Measurements from ENCODE around the gene ZNF770.

ZNF770 gene

GRCh38 chr15:34969340-34970097 is 18.6 kb downstream of the ZNF770 start, which contains the start of gene AQR:
TSS of gene AQR (minus strand) at chr15:34969742. CDS start at chr15:34969613, 129 bp downstream.
- H3K4me3 ChIP-seq (ENCODE audit: low read length): peak within 1 kb of the TSS; percentile 86
- peak within 1 kb of the TSS; percentile 89 for H3K9ac ChIP-seq (ENCODE audit: low read length)
- peak within 1 kb of the TSS; percentile 48 for H3K27ac ChIP-seq (ENCODE audit: low read length)
- peak within 1 kb of the TSS; percentile 90 for H2AFZ ChIP-seq (ENCODE audit: low read depth, low read length)
- H3K4me1 ChIP-seq (ENCODE audit: low read length): peaks cover 22% of the 10 kb centered on the region
- H4K20me1 ChIP-seq (ENCODE audit: insufficient read depth, low read length): peaks cover 5% of the 10 kb centered on the region
- H3K36me3 ChIP-seq (replicated peaks; ENCODE audit: low read depth, low read length): peaks cover 7% of the 10 kb centered on the region
- H3K9me3 ChIP-seq (ENCODE audit: insufficient read depth, low read length): no peaks in the 10 kb centered on the region
- H3K27me3 ChIP-seq (ENCODE audit: low read depth, low read length): no peaks in the 10 kb centered on the region
- peak; percentile 72 for TF ChIP-seq CTCF (IDR thresholded peaks at IDR 0.05; ENCODE audit: low read depth, low read length)
- TF ChIP-seq EZH2phosphoT487 (IDR thresholded peaks at IDR 0.05; ENCODE audit: low read depth): no peak
- peaks cover 51% of the 10 kb centered on the region for H3K79me2 ChIP-seq (ENCODE audit: low read length)
- H3K4me2 ChIP-seq (ENCODE audit: low read length): peak within 1 kb of the TSS; percentile 77

- H4K20me1 ChIP-seq (ENCODE audit: insufficient read depth, low read length): peaks cover 5% of the 10 kb centered on the region
- no peak for TF ChIP-seq CTCF (IDR thresholded peaks at IDR 0.05; ENCODE audit: low read depth, low read length)
- no peak for TF ChIP-seq EZH2phosphoT487 (IDR thresholded peaks at IDR 0.05; ENCODE audit: low read depth)
- H3K27ac ChIP-seq (ENCODE audit: low read length): no peak overlapping the region
- peaks cover 20% of the 10 kb centered on the region for H3K4me1 ChIP-seq (ENCODE audit: low read length)
- H3K9ac ChIP-seq (ENCODE audit: low read length): no peak overlapping the region
- peaks cover 22% of the 10 kb centered on the region for H3K36me3 ChIP-seq (replicated peaks; ENCODE audit: low read depth, low read length)
- H2AFZ ChIP-seq (ENCODE audit: low read depth, low read length): no peak overlapping the region
- no peak overlapping the region for H3K4me2 ChIP-seq (ENCODE audit: low read length)
- H3K9me3 ChIP-seq (ENCODE audit: insufficient read depth, low read length): no peaks in the 10 kb centered on the region
- H3K4me3 ChIP-seq (ENCODE audit: low read length): no peak overlapping the region
- peaks cover 65% of the 10 kb centered on the region for H3K79me2 ChIP-seq (ENCODE audit: low read length)
- H3K27me3 ChIP-seq (ENCODE audit: low read depth, low read length): no peaks in the 10 kb centered on the region
Measured at GRCh38 chr15:34964277-34964676, 23.8 kb downstream of the ZNF770 start.

- H3K9ac ChIP-seq (ENCODE audit: low read length): no peak overlapping the region
- H3K36me3 ChIP-seq (replicated peaks; ENCODE audit: low read depth, low read length): peaks cover 20% of the 10 kb centered on the region
- TF ChIP-seq CTCF (IDR thresholded peaks at IDR 0.05; ENCODE audit: low read depth, low read length) (no peak), EZH2phosphoT487 (IDR thresholded peaks at IDR 0.05; ENCODE audit: low read depth) (no peak)
- no peaks in the 10 kb centered on the region for H4K20me1 ChIP-seq (ENCODE audit: insufficient read depth, low read length)
- no peak overlapping the region for H3K4me2 ChIP-seq (ENCODE audit: low read length)
- H3K9me3 ChIP-seq (ENCODE audit: insufficient read depth, low read length): no peaks in the 10 kb centered on the region
- H2AFZ ChIP-seq (ENCODE audit: low read depth, low read length): no peak overlapping the region
- peaks cover 18% of the 10 kb centered on the region for H3K79me2 ChIP-seq (ENCODE audit: low read length)
- no peaks in the 10 kb centered on the region for H3K27me3 ChIP-seq (ENCODE audit: low read depth, low read length)
- no peaks in the 10 kb centered on the region for H3K4me1 ChIP-seq (ENCODE audit: low read length)
- H3K27ac ChIP-seq (ENCODE audit: low read length): no peak overlapping the region
- H3K4me3 ChIP-seq (ENCODE audit: low read length): no peak overlapping the region
Measured at GRCh38 chr15:34953851-34954250, 34.2 kb downstream of the ZNF770 start.

GRCh38 chr15:34952481-34952880 is 35.6 kb downstream of the ZNF770 start:
- Histone ChIP-seq H2AFZ (ENCODE audit: low read depth, low read length) (no peak overlapping the region), H3K9me3 (ENCODE audit: insufficient read depth, low read length) (no peaks in the 10 kb centered on the region), H3K79me2 (ENCODE audit: low read length) (peaks cover 14% of the 10 kb centered on the region; the same call in 1 of the 2 replicates), H3K4me1 (ENCODE audit: low read length) (no peaks in the 10 kb centered on the region), H3K4me2 (ENCODE audit: low read length) (no peak overlapping the region), H3K4me3 (ENCODE audit: low read length) (no peak overlapping the region), H4K20me1 (ENCODE audit: insufficient read depth, low read length) (no peaks in the 10 kb centered on the region), H3K27me3 (ENCODE audit: low read depth, low read length) (no peaks in the 10 kb centered on the region), H3K9ac (ENCODE audit: low read length) (no peak overlapping the region), H3K27ac (ENCODE audit: low read length) (no peak overlapping the region), H3K36me3 (replicated peaks; ENCODE audit: low read depth, low read length) (peaks cover 24% of the 10 kb centered on the region)
- TF ChIP-seq EZH2phosphoT487 (IDR thresholded peaks at IDR 0.05; ENCODE audit: low read depth): no peak
- no peak for TF ChIP-seq CTCF (IDR thresholded peaks at IDR 0.05; ENCODE audit: low read depth, low read length)

All from OCI-LY3 (cell line).